ENCODE data around the gene FAM181A.

The FAM181A gene

GRCh38 chr14:93926873-93927799 lies at the start of gene FAM181A:
TSS of gene FAM181A (plus strand) at chr14:93927344. CDS start at chr14:93928286, 942 bp downstream.
- no peak within 1 kb of the TSS for H3K4me3 ChIP-seq (ENCODE audit: low read depth, low read length)
- TF ChIP-seq CTCF (IDR thresholded peaks at IDR 0.05; ENCODE audit: low read depth, low read length): no peak
- no peak for DNase-seq (ENCODE audit: low read depth, low spot score)
- in situ Hi-C loops (cut with HindIII; ENCODE audit: low sequenced_read_pairs): no loop called here

GRCh38 chr14:93878212-93878611 lies 48.9 kb upstream of the FAM181A start:
- H3K4me3 ChIP-seq (ENCODE audit: low read depth, low read length): no peak overlapping the region
- DNase-seq (ENCODE audit: low read depth, low spot score): no peak
- no peak for TF ChIP-seq CTCF (IDR thresholded peaks at IDR 0.05; ENCODE audit: low read depth, low read length)
- in situ Hi-C loops (cut with HindIII; ENCODE audit: low sequenced_read_pairs): no loop called here

GRCh38 chr14:93878871-93879270 lies 48.3 kb upstream of the FAM181A start:
- H3K4me3 ChIP-seq (ENCODE audit: low read depth, low read length): no peak overlapping the region
- no peak for DNase-seq (ENCODE audit: low read depth, low spot score)
- TF ChIP-seq CTCF (IDR thresholded peaks at IDR 0.05; ENCODE audit: low read depth, low read length): no peak
- in situ Hi-C loops (cut with HindIII; ENCODE audit: low sequenced_read_pairs): no loop called here

GRCh38 chr14:93879362-93879983 lies 47.7 kb upstream of the FAM181A start:
- no peak for TF ChIP-seq CTCF (IDR thresholded peaks at IDR 0.05; ENCODE audit: low read depth, low read length)
- H3K4me3 ChIP-seq (ENCODE audit: low read depth, low read length): no peak overlapping the region
- DNase-seq (ENCODE audit: low read depth, low spot score): no peak
- in situ Hi-C loops (cut with HindIII; ENCODE audit: low sequenced_read_pairs): no loop called here

GRCh38 chr14:93880021-93880820 lies 46.9 kb upstream of the FAM181A start:
- H3K4me3 ChIP-seq (ENCODE audit: low read depth, low read length): no peak overlapping the region
- no peak for TF ChIP-seq CTCF (IDR thresholded peaks at IDR 0.05; ENCODE audit: low read depth, low read length)
- peak; percentile 2 for DNase-seq (ENCODE audit: low read depth, low spot score)
- in situ Hi-C loops (cut with HindIII; ENCODE audit: low sequenced_read_pairs): no loop called here

GRCh38 chr14:93884950-93885349 lies 42.2 kb upstream of the FAM181A start:
- DNase-seq (ENCODE audit: low read depth, low spot score): no peak
- H3K4me3 ChIP-seq (ENCODE audit: low read depth, low read length): no peak overlapping the region
- no peak for TF ChIP-seq CTCF (IDR thresholded peaks at IDR 0.05; ENCODE audit: low read depth, low read length)
- in situ Hi-C loops (cut with HindIII; ENCODE audit: low sequenced_read_pairs): no loop called here

Data from astrocyte of the spinal cord (primary cell).